DLD1 (cell line): ENCODE measurements around the gene CD99L2.

Experiments
- in situ Hi-C: cut with HindIII; loops from 2 replicates; pipeline ENCODE4 v1.10.0; 2017; ENCODE audit warnings: low sequenced_read_pairs

CD99L2 gene

DNA sequence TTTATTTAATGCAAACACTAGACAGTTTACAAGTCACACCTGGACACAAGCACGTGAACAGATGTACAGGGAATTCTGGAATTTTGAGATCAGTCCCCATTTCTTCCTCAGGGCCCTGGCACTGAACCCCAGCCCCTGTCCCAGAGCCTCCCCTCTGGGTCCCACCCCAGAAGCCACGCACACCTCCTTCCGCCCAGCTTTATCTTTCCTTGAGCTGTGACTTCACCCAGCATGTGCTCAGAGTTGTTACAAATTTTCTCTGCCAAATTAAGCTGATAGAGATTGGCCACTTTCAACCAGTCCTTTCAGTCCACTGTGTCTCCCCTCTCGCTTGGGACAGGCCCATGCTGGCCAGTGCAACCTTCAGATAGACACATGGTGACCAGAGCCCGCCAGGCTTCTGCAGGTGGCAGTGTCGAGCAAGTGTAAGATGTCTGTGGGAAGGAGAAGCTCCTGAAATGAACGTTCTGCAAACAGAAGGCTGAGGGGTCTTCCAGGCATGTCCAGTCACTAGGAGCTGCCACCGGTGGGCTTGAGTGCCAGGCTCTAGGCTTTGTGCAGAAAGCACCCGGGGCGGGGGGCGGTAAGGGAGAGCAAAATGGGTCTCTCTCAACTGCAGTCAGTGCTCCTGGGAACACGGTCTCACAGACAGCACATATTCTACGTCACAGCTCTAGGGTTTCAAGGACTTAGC is 132.0 kb downstream of the CD99L2 start:
- in situ Hi-C loops: no loop called here

DNA sequence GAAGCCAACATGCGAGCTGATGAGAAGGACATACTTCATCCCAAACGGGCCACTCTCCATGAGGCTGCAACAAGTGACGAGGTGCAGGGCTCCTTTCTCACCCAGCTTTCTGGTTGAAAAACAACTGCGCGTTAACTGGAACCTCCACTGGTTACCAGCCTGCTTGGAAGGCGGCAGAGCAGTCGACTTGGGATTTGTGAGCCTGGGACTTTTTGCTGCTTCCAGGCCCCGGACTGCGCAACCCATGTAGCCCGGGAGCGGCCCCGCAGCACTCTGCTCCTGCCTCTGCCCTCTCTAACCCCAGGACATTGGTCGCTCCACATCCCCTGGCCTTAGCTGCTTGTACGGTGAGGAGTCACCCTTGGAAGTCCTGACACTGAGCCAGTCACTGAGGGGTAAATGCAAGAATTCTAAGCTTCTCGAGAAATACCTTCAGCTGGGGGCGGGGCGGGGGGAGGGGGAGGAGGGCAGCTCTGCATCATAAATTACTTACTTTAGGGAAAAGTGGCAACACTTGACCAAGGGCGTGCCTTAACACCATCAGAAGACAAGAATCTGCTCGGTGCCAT is 132.6 kb downstream of the CD99L2 start:
- in situ Hi-C loops: no loop called here

DNA sequence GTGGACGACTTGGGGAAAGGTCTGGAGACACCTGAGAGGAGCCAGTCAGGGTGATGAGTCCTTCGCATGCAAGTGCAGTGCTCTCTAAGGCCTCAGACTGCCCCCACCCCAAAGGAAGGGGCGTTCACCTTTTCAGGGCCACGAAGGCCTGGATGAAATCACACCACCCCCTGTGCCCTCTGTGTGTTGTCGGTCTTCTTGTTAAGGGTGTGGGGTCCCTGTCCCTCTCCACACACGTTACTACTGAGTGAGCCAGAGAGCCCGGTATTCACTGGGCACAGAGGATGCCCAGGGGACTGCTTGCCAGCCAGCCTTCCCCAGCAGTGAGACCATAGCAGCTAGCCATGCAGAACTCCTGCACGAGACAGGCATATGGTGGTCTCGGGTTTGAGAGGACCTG is 133.2 kb downstream of the CD99L2 start:
- in situ Hi-C loops: no loop called here

DNA sequence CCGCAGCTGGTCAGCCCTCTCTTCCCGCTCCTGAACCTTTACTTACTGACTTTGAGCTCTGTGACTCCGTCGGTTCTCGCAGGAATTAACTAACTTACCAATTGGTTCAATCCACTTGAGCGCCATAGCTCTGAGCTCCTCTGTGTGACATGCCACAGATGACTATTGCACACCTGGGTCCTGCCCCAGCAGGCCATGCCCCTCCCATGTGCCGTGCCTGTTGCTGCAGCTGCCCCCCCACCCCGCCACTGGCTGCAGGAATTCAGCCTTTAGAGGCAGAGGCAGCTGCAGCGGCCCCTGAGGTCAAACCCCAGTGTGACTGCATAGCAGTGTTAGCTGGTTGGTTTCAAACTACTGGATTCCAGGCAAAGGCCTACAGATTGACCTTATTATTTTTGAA is 134.7 kb downstream of the CD99L2 start:
- in situ Hi-C loops: no loop called here

- in situ Hi-C loops: no loop called here
These were observed 135.1 kb downstream of the CD99L2 start for GRCh38 chrX:150763303-150763797.

DNA sequence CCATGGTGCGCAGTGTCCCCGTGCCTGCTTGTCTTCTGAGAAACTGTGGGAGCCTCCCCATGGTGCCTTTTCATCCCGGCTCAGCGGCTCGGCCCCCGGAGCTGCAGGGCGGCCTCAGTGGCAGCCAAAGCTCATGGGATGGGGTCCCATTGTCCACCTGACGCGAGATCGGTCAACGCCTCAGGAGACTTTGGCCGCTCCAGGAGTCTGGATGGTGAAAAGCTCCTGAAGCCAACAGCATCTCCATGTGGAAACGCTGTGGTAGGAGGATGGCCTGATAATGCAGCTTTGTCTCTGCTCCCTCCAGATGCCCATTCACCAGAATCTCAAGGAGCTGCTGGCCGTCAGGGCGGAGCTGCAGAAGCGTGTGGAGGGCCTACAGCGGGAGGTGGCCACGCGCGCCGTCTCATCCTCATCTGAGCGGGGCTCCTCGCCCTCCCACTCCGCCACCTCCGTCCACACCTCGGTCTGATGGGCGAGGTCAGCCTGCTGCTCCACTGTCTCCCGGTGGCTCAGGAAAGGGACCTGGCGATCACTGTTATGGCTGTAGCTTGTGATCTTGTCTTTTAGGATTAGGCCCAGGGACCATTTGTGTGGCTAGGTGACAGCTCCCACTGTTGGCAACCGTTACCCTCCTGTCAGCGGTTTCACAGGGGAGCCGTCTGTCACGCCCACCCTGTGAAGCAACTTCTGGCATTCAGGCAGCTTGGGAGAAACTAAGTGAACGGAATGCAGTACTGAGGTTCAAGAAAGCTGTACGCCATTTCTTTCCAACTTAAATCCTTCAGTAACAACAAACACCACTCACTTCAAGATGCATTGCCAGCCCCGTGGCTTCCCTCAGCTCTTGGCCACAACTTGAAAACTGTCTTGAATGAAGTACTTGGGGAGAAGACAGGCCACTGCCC is 136.0 kb downstream of the CD99L2 start:
- in situ Hi-C loops: no loop called here

- in situ Hi-C loops: no loop called here
These were observed 136.7 kb downstream of the CD99L2 start for GRCh38 chrX:150761819-150762216.

- in situ Hi-C loops: no loop called here
These were observed 137.2 kb downstream of the CD99L2 start for GRCh38 chrX:150761176-150761818.

- in situ Hi-C loops: no loop called here
These were observed 138.7 kb downstream of the CD99L2 start for GRCh38 chrX:150759568-150760416.

GRCh38 chrX:150757371-150757770 is 141.1 kb downstream of the CD99L2 start:
- in situ Hi-C loops: no loop called here

DNA sequence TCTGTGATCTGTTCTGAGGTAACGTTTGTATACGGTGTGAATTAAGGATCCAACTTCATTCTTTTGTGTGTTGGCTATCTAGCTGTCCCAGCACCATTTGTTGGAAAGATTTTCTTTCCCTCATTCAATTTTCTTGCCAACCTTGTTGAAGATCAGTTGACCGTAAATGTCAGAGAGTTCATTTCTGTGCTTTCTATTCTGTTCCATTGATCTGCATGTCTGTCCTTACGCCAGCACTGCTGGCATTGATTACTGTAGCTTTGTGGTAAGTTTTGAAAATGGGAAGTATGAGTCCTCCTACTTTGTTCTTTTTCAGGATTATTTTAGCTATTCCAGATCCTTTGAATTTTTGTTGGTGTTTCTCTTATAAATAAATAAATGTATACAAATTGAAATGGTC is 144.5 kb downstream of the CD99L2 start:
- in situ Hi-C loops: no loop called here

- in situ Hi-C loops: no loop called here
These were observed 145.1 kb downstream of the CD99L2 start for GRCh38 chrX:150753357-150753756.

GRCh38 chrX:150752124-150752523 is 146.3 kb downstream of the CD99L2 start:
- in situ Hi-C loops: no loop called here

DNA sequence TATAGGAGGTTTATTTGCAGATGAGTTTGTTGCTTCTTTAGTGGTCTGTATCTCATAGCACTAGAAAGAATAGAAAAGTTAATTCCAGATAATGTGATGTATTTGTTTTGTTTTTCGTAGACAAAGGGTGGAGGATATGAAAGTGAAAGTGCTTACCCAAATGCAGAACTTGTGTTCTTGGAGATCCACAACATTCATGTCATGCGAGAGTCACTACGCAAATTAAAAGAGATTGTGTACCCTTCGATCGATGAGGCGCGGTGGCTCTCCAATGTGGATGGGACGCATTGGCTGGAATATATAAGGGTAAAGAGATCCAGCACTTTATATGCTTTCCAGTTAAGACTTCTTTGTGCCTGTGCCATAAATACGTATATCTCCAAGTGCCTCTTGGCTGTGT is 162.0 kb downstream of the CD99L2 start:
- in situ Hi-C loops: no loop called here

- in situ Hi-C loops: no loop called here
These were observed 166.7 kb downstream of the CD99L2 start for GRCh38 chrX:150731795-150732194.

- in situ Hi-C loops: no loop called here
These were observed 167.7 kb downstream of the CD99L2 start for GRCh38 chrX:150730719-150731118.

DNA sequence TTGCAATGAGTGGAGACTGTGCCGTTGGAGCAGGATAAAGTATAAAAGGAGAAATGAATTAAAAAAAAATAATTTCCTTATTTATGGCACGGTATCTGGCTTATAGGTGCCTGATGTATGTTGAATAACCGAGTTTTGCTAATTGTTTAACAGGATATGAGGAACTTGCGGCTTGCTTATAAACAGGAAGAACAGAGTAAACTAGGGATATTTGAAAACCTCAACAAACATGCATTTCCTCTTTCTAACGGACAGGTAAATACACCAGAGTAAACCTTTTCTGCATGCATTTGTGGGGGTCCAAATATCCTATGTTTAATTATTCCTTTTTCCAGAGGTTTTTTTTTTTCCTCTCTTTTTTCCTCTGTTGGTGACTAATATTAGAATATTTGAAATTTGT is 168.5 kb downstream of the CD99L2 start:
- in situ Hi-C loops: no loop called here

DNA sequence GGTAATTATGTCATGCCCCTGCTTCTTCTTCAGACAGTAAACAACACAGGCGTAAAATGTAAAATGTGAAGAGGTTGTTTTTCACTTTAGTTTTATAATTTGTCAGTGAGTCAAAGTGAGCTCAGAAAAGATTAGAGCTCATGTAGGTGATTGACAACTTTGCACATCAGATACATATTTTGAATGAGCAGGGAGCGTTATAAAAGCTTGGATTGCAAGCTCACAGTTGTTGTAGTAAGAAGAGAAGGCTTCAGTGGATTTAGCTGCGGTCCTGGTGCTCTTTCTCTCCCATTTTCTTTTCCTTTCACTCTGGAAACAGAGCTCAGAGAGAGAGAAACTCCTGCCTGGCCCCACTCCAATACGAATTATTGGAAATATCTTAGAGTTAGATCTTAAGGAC is 178.8 kb downstream of the CD99L2 start:
- in situ Hi-C loops: no loop called here
